HepG2 (cell line): ENCODE measurements around the gene MYO1C. TPM values are rescaled to one million over a fixed set of nuclear protein-coding genes. Genes with fewer than 3 reads are reported as not detected.

Experiments used
- ATAC-seq: fragments of 200-7000 bp; cut with Tn5 transposase; 3 replicates; pipeline ENCODE4 v1.9.1; 2020; ENCODE audit warnings: mild to moderate bottlenecking, moderate library complexity
- BruUV-seq: library from RNA; stranded (reverse); fragments of 400-500 nt; replicated peaks from 2 replicates; lab custom pipeline; 2021; lab: Mats Ljungman, UMichigan
- CTCF ChIA-PET: fragments of 300-600 bp; formaldehyde crosslinking; extraction: SDS; loops from one replicate; lab custom pipeline; 2021; ENCODE audit warnings: low total read pairs, inconsistent platforms, low intra/inter-chr PET ratio; lab: Yijun Ruan, JAX
- POLR2A ChIA-PET: fragments of 350-600 bp; sonication (Branson Sonifier 250); formaldehyde crosslinking; loops from one replicate; lab custom pipeline; 2020; ENCODE audit warnings: antibody characterized with exemption, inconsistent platforms; lab: Yijun Ruan, JAX
- DNase-seq: peaks from one replicate; pipeline ENCODE4 v3.0.0-alpha.2; 2015; ENCODE audit warnings: low spot score
- FAIRE-seq: peaks from 3 replicates; lab custom pipeline; 2011; peaks lifted over from hg19 to GRCh38; lab: Jason Lieb, UNC
- H2AFZ ChIP-seq: one replicate; pipeline ENCODE4 v1.6.1; 2011; ENCODE audit warnings: low read length, inconsistent platforms
- H3K27ac ChIP-seq: fragments of 300-600 bp; 3 replicates; pipeline ENCODE4 v1.8.0; 2011; ENCODE audit warnings: mixed run types, mild to moderate bottlenecking, mixed read lengths, low read length, inconsistent platforms; ENCODE audit not compliant: insufficient read depth; ENCODE audit errors: extremely low read length
- H3K27me3 ChIP-seq, 2 experiments: fragments of 200-600 bp in 1 of 2; 2 replicates in 1 of 2; 3 replicates in 1 of 2; pipeline versions ENCODE4 v1.6.0 to v1.8.0; 2011; ENCODE audit warnings: low read length in 2 of 2, mild to moderate bottlenecking in 2 of 2, moderate library complexity in 2 of 2, inconsistent platforms in 1 of 2; ENCODE audit not compliant: insufficient read depth in 2 of 2, control insufficient read depth in 1 of 2
- H3K36me3 ChIP-seq, 2 experiments: fragments of 200-600 bp in 1 of 2; replicated peaks in 1 of 2; 2 replicates in 1 of 2; 3 replicates in 1 of 2; pipeline versions ENCODE4 v1.5.1 to v1.8.0; 2011; ENCODE audit warnings: low read length in 2 of 2, inconsistent platforms in 1 of 2; ENCODE audit not compliant: insufficient read depth in 2 of 2, control insufficient read depth in 1 of 2
- H3K4me1 ChIP-seq: 2 replicates; pipeline ENCODE4 v1.5.1; 2012; ENCODE audit warnings: low read length, inconsistent platforms; ENCODE audit not compliant: insufficient read depth
- H3K4me2 ChIP-seq: 2 replicates; pipeline ENCODE4 v1.6.0; 2011; ENCODE audit warnings: low read depth, low read length, inconsistent platforms
- H3K4me3 ChIP-seq, 3 experiments: fragments of 200-600 bp in 1 of 3; sonication (generic), shearing (Covaris generic) in 1 of 3; replicated peaks in 1 of 3; 2 replicates each; pipeline ENCODE4 v1.5.1; 2011 to 2016; ENCODE audit warnings: low read length in 3 of 3, inconsistent platforms in 2 of 3, low read depth in 2 of 3, mild to moderate bottlenecking in 2 of 3, control low read depth in 1 of 3, mixed read lengths in 1 of 3; ENCODE audit not compliant: insufficient read depth in 1 of 3
- H3K79me2 ChIP-seq: one replicate; pipeline ENCODE4 v1.6.1; 2011; ENCODE audit warnings: low read length, inconsistent platforms; ENCODE audit not compliant: insufficient read depth
- H3K9ac ChIP-seq: 2 replicates; pipeline ENCODE4 v1.6.0; 2011; ENCODE audit warnings: mild to moderate bottlenecking, low read depth, low read length, inconsistent platforms; ENCODE audit not compliant: insufficient read depth
- H3K9me3 ChIP-seq: 2 replicates; pipeline ENCODE4 v1.5.1; 2012; ENCODE audit warnings: mild to moderate bottlenecking, low read length
- H4K20me1 ChIP-seq: 2 replicates; pipeline ENCODE4 v1.6.0; 2011; ENCODE audit warnings: inconsistent platforms, mild to moderate bottlenecking, low read length, moderate library complexity; ENCODE audit not compliant: insufficient read depth
- MIER2 ChIP-seq: IDR thresholded peaks from 2 replicates; pipeline ENCODE4 v1.6.1; 2016; ENCODE audit warnings: missing biosample characterization, missing genetic modification reagents
- REL ChIP-seq: sonication (generic); formaldehyde crosslinking; conservative IDR thresholded peaks from 2 replicates; pipeline ENCODE4 v1.8.0; 2022; ENCODE audit warnings: mild to moderate bottlenecking, missing genetic modification reagents, moderate library complexity
- TCF12 ChIP-seq, 2 experiments: fragments of 450-650 bp in 1 of 2; sonication (generic) in 1 of 2; formaldehyde crosslinking in 1 of 2; IDR thresholded peaks; 2 replicates each; pipeline versions ENCODE4 v1.6.1 to v1.8.0; 2017 to 2022; ENCODE audit warnings: antibody characterized with exemption in 1 of 2, mild to moderate bottlenecking in 1 of 2, missing genetic modification reagents in 1 of 2, moderate library complexity in 1 of 2
- ZBTB2 ChIP-seq: sonication (generic); formaldehyde crosslinking; IDR thresholded peaks from 2 replicates; pipeline ENCODE4 v1.8.0; 2022; ENCODE audit warnings: low read depth, missing genetic modification reagents
- ZFP37 ChIP-seq: sonication (generic); formaldehyde crosslinking; IDR thresholded peaks from 2 replicates; pipeline ENCODE4 v1.4.0; 2020; ENCODE audit warnings: missing genetic modification reagents, borderline replicate concordance
- ZNF484 ChIP-seq: sonication (generic); formaldehyde crosslinking; IDR thresholded peaks from 2 replicates; pipeline ENCODE4 v1.5.1; 2020; ENCODE audit warnings: mild to moderate bottlenecking, low read depth, missing genetic modification reagents, borderline replicate concordance
- ZNF549 ChIP-seq: sonication (generic); formaldehyde crosslinking; IDR thresholded peaks from 2 replicates; pipeline ENCODE4 v1.5.0; 2020; ENCODE audit warnings: missing genetic modification reagents
- ZNF605 ChIP-seq: sonication (generic); formaldehyde crosslinking; IDR thresholded peaks from 2 replicates; pipeline ENCODE4 v1.8.0; 2022; ENCODE audit warnings: mild to moderate bottlenecking, missing genetic modification reagents
- ZNF784 ChIP-seq: sonication (generic); formaldehyde crosslinking; IDR thresholded peaks from 2 replicates; pipeline ENCODE4 v1.5.1; 2020; ENCODE audit warnings: missing genetic modification reagents, mild to moderate bottlenecking, borderline replicate concordance
- WGBS: methylation state at CpG from one replicate; pipeline ENCODE4 v1.1.6; 2017; ENCODE audit warnings: low lambda C conversion rate; 5-methylcytosine and 5-hydroxymethylcytosine counted together
- in situ Hi-C: cut with HindIII; loops from 2 replicates; pipeline ENCODE4 v1.10.0; 2017; ENCODE audit warnings: low pct_unique_long_range_greater_than_20kb; ENCODE audit not compliant: extremely low pct_ligation_motif_present
- intact Hi-C: fragments of 100-400 bp; cut with micrococcal nuclease; formaldehyde crosslinking; loops from one replicate; pipeline ENCODE4 v1.10.0; 2022; ENCODE audit not compliant: unreplicated experiment
- polyA plus RNA-seq, 8 experiments: library from polyadenylated mRNA; depleted of rRNA in 3 of 8; stranded (reverse) in 7 of 8; unstranded in 1 of 8; fragments of >200 nt; fragmentation: Illumina TruSeq in 4 of 8; extraction: Trizol in 4 of 8; gene quantifications; 2 replicates each; pipeline versions ENCODE4 v1.2.1 to v1.2.3, GENCODE V29; 2011 to 2016; ENCODE audit warnings: low read depth in 4 of 8, missing spikeins in 1 of 8, mixed read lengths in 1 of 8; ENCODE audit not compliant: insufficient read depth in 1 of 8
- total RNA-seq, 5 experiments: library from RNA; depleted of rRNA; stranded (reverse); fragments of >200 nt; fragmentation: Illumina TruSeq; extraction: Trizol; gene quantifications; 2 replicates each; pipeline ENCODE4 v1.2.3, GENCODE V29; 2016; ENCODE audit warnings: low read depth in 1 of 5
- TF ChIP-seq, protein P1 (sequence below): sonication (generic); formaldehyde crosslinking; IDR thresholded peaks from 2 replicates; pipeline ENCODE4 v1.8.1; 2023; ENCODE audit warnings: mild to moderate bottlenecking, missing genetic modification reagents, borderline replicate concordance
- TF ChIP-seq, protein P2 (sequence below): sonication (generic); formaldehyde crosslinking; IDR thresholded peaks from 2 replicates; pipeline ENCODE4 v1.8.1; 2023; ENCODE audit warnings: mild to moderate bottlenecking, moderate library complexity, missing genetic modification reagents

The MYO1C gene
- total and polyA plus RNA-seq, 2 of the 13 experiments (the other 11 are each of a cell fraction or from before 2014, with no cell fraction given): 22.7 to 40.8 TPM

- no peak overlapping the region for H3K4me3 ChIP-seq
- ATAC-seq: no peak
- no peak for DNase-seq
- no peak overlapping the region for H3K27ac ChIP-seq
- no peaks in the 10 kb centered on the region for H3K79me2 ChIP-seq
- H3K27me3 ChIP-seq: no peaks in the 10 kb centered on the region
- H4K20me1 ChIP-seq: no peaks in the 10 kb centered on the region; the same call in 1 of the 2 replicates
- WGBS: 98% methylated on average over 10 of the region's 15 CpGs
- no peaks in the 10 kb centered on the region for H3K9me3 ChIP-seq
- peaks cover 9 to 24% of the 10 kb centered on the region in 2 experiments; a peak in 3 of 5 replicates for H3K36me3 ChIP-seq
- CTCF ChIA-PET: no interaction called here
- no peak for FAIRE-seq
- H3K4me1 ChIP-seq: peaks cover 19% of the 10 kb centered on the region
- POLR2A ChIA-PET: no interaction called here
- H3K9ac ChIP-seq: no peak overlapping the region
- H3K4me2 ChIP-seq: no peak overlapping the region
- intact Hi-C loops (no loop called here), in situ Hi-C loops (no loop called here)
- H2AFZ ChIP-seq: no peak overlapping the region
- TF ChIP-seq ZBTB2: no peak
- no peak for TF ChIP-seq REL (CRISPR knock-in tag)
- TF ChIP-seq ZNF484 (CRISPR knock-in tag): no peak
- no peak for TF ChIP-seq ZNF784 (CRISPR knock-in tag)
- no TSS peak for BruUV-seq
These were observed 21.0 kb downstream of the MYO1C start for GRCh38 chr17:1471490-1471889.

GRCh38 chr17:1470755-1471462, 21.6 kb downstream of the MYO1C start:
- Histone ChIP-seq H3K4me2 (no peak overlapping the region), H3K27me3 (no peaks in the 10 kb centered on the region), H3K4me1 (peaks cover 19% of the 10 kb centered on the region), H2AFZ (no peak overlapping the region), H4K20me1 (no peaks in the 10 kb centered on the region; the same call in 1 of the 2 replicates), H3K79me2 (no peaks in the 10 kb centered on the region), H3K9me3 (no peaks in the 10 kb centered on the region), H3K9ac (no peak overlapping the region), H3K36me3 (peaks cover 9 to 22% of the 10 kb centered on the region in 2 experiments; a peak in 3 of 5 replicates), H3K27ac (no peak overlapping the region), H3K4me3 (no peak overlapping the region)
- ATAC-seq: no peak
- ChIA-PET POLR2A (no interaction called here), CTCF (no interaction called here)
- FAIRE-seq: no peak
- no TSS peak for BruUV-seq
- intact Hi-C loops: no loop called here
- DNase-seq: no peak
- in situ Hi-C loops: no loop called here
- 96% methylated on average over 16 of the region's 25 CpGs for WGBS
- TF ChIP-seq ZNF605 (CRISPR knock-in tag) (no peak), MIER2 (no peak), TCF12 (IDR thresholded peaks at IDR 0.05) (no peak), TCF12 (CRISPR knock-in tag; IDR thresholded peaks at IDR 0.05) (no peak), ZFP37 (CRISPR knock-in tag) (no peak), ZNF549 (CRISPR knock-in tag) (no peak)
- TF ChIP-seq, protein P1, sequence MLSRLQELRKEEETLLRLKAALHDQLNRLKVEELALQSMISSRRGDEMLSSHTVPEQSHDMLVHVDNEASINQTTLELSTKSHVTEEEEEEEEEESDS: no peak
- TF ChIP-seq, protein P2, sequence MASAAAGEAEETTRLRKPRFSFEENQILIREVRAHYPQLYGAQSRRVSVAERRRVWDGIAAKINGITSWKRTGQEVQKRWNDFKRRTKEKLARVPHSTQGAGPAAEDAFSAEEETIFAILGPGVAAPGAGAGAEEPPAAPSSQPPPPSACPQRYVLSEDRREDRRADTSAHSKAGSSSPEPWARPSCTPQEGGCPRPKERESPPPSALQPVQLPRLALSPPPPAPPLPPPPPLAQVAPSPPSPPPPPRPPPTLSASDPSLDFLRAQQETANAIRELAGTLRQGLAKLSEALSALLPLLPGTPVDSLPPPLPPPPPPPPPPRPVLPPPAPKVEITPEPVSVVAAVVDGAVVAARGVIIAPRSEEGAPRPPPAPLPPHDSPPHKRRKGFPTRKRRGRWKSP (CRISPR knock-in tag): no peak
